Spleen (tissue), 11 donors: ENCODE data around the gene LNX1. TPM values are rescaled to one million over a fixed set of nuclear protein-coding genes. Genes with fewer than 3 reads are reported as not detected.

Experiments
- DNase-seq: peaks from one replicate; pipeline ENCODE4 v3.0.0-alpha.2; 2020
- H3K27ac ChIP-seq, 8 donors: fragments of 200-600 bp; sonication (generic) in 7 of 8; 1 replicate in 4 of 8; 2 replicates in 4 of 8; pipeline versions ENCODE4 v1.5.0 to v1.8.0; 2016 to 2021; ENCODE audit warnings: inconsistent platforms in 4 of 8, mild to moderate bottlenecking in 4 of 8, moderate library complexity in 1 of 8
- H3K27me3 ChIP-seq, 7 donors: fragments of 200-600 bp; sonication (generic) in 6 of 7; replicated peaks in 1 of 7; 1 replicate in 4 of 7; 2 replicates in 3 of 7; pipeline versions ENCODE4 v1.5.0 to v1.8.0; 2016 to 2021; ENCODE audit warnings: inconsistent platforms in 3 of 7, mild to moderate bottlenecking in 1 of 7
- H3K36me3 ChIP-seq, 6 donors: fragments of 200-600 bp; sonication (generic) in 5 of 6; 1 replicate in 4 of 6; 2 replicates in 2 of 6; pipeline versions ENCODE4 v1.5.0 to v1.8.0; 2016 to 2021; ENCODE audit warnings: inconsistent platforms in 2 of 6
- H3K4me1 ChIP-seq, 6 donors: fragments of 200-600 bp; sonication (generic) in 5 of 6; 1 replicate in 3 of 6; 2 replicates in 3 of 6; pipeline versions ENCODE4 v1.5.0 to v1.8.0; 2016 to 2021; ENCODE audit warnings: inconsistent platforms in 3 of 6
- H3K4me3 ChIP-seq, 8 donors: fragments of 200-600 bp; sonication (generic) in 7 of 8; 1 replicate in 4 of 8; 2 replicates in 4 of 8; pipeline versions ENCODE4 v1.5.0 to v1.8.0; 2016 to 2021; ENCODE audit warnings: inconsistent platforms in 4 of 8, mild to moderate bottlenecking in 4 of 8, moderate library complexity in 2 of 8
- H3K9me3 ChIP-seq, 8 donors: fragments of 200-600 bp; sonication (generic) in 7 of 8; 1 replicate in 4 of 8; 2 replicates in 4 of 8; pipeline versions ENCODE4 v1.5.0 to v1.8.0; 2016 to 2021; ENCODE audit warnings: inconsistent platforms in 4 of 8
- POLR2A ChIP-seq, 3 donors: fragments of 450-650 bp; IDR thresholded peaks; one replicate each; pipeline ENCODE4 v1.5.1; 2017; ENCODE audit warnings: antibody characterized with exemption in 3 of 3, mild to moderate bottlenecking in 1 of 3
- POLR2AphosphoS5 ChIP-seq, 3 donors: sonication (generic); formaldehyde crosslinking; IDR thresholded peaks; one replicate each; pipeline ENCODE4 v1.5.1; 2017; ENCODE audit warnings: antibody characterized with exemption in 3 of 3
- WGBS, 5 donors: extraction: QIAGEN DNeasy Blood & Tissue Kit in 3 of 5; methylation state at CpG; one replicate each; pipeline versions ENCODE4 v1.1.5 to v1.1.7; 2013 to 2018; 5-methylcytosine and 5-hydroxymethylcytosine counted together
- intact Hi-C: fragments of 100-400 bp; cut with DNase I; formaldehyde crosslinking; loops from one replicate; pipeline ENCODE4 v1.15.0; 2023; ENCODE audit warnings: low total_unique reads
- polyA plus RNA-seq, 3 donors: library from polyadenylated mRNA; stranded (reverse); fragments of 200-250 nt; gene quantifications; one replicate each; pipeline ENCODE4 v1.2.1, GENCODE V29; 2013
- total RNA-seq, 7 donors: library from RNA; depleted of rRNA in 3 of 7; stranded (reverse); fragments of >200 nt in 3 of 7; fragmentation: NEBNext Ultra II Directional in 4 of 7; extraction: Animal tissue kit (Norgen Biotek cat#: 25700) in 4 of 7; gene quantifications; one replicate each; pipeline versions ENCODE4 v1.1.0 to v1.2.1, GENCODE V29; 2016 to 2021
- TF ChIP-seq, protein P1 (sequence below), 11 experiments: fragments of 200-600 bp in 7 of 11; fragments of 450-650 bp in 4 of 11; sonication (generic) in 4 of 11; IDR thresholded peaks in 8 of 11; conservative IDR thresholded peaks in 3 of 11; 1 replicate in 7 of 11; 2 replicates in 4 of 11; pipeline versions ENCODE4 v1.4.0 to v1.8.0; 2016 to 2021; ENCODE audit warnings: antibody characterized with exemption in 11 of 11, inconsistent platforms in 4 of 11, mild to moderate bottlenecking in 1 of 11
- donor health status: healthy with polysubstance abuse.
- donor health status: DM: no; HTN: no; CAD: no; lungs with moderate emphysema.
- donor health status: DM: no; HTN: no; CAD: no.
- donor health status: Bipolar disorder and iron deficiency.
- donor health status: healthy.
- donor health status: DM: no; HTN: no; CAD: no.
- donor health status: DM: yes; HTN: yes; CAD: no.

LNX1 gene
- total and polyA plus RNA-seq, 10 donors = 0.08 to 0.20 (median 0.13) TPM; not detected in 5

DNA sequence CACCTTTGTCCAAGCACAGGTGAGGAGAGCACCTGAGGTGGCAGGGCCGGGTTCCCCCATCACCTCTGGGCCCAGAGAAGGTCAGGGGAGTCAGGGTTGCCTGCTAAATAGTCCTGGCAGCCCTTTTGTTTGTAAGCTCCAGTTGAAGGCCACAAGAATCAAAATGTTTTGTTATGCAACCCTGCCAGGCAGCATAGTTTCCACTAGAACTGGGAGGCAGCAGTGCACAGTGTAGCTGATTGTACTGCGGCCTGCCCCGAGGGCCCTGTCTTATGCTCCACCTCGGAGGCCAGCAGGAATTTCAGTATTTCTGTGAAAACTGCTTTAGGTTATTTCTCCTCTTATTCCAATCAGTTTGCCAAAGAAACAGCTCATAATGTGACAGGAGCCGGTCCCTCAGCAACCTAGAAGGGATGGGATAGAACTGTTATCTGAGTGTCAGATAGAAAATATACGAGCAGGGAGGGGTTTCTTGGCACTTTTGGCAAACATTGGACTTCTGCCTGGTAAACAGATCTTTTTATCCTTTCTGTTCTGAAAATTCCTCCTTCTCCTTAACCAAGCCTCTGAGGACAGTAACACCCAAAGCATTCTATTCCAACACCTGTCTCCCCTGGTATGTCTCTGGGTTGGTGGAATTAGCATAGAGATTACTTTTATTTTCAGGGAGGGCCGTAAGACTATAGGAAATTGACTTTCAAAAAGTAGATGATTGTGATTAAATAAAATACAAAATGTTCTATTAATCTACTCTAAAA lies 93.6 kb downstream of the LNX1 start:
- DNase-seq = no peak
- TF ChIP-seq POLR2AphosphoS5 (IDR thresholded peaks at IDR 0.05) (no peak), POLR2A (IDR thresholded peaks at IDR 0.05) (no peak)
- TF ChIP-seq, protein P1, sequence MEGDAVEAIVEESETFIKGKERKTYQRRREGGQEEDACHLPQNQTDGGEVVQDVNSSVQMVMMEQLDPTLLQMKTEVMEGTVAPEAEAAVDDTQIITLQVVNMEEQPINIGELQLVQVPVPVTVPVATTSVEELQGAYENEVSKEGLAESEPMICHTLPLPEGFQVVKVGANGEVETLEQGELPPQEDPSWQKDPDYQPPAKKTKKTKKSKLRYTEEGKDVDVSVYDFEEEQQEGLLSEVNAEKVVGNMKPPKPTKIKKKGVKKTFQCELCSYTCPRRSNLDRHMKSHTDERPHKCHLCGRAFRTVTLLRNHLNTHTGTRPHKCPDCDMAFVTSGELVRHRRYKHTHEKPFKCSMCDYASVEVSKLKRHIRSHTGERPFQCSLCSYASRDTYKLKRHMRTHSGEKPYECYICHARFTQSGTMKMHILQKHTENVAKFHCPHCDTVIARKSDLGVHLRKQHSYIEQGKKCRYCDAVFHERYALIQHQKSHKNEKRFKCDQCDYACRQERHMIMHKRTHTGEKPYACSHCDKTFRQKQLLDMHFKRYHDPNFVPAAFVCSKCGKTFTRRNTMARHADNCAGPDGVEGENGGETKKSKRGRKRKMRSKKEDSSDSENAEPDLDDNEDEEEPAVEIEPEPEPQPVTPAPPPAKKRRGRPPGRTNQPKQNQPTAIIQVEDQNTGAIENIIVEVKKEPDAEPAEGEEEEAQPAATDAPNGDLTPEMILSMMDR (IDR thresholded peaks at IDR 0.05 in 8 of 11, conservative IDR thresholded peaks at IDR 0.05 in 3 of 11) = no peak
- no peak overlapping the region for H3K4me3 ChIP-seq
- no peaks in the 10 kb centered on the region for H3K9me3 ChIP-seq
- no peaks in the 10 kb centered on the region for H3K27me3 ChIP-seq
- H3K27ac ChIP-seq = peak overlapping the region in 1 of 8 donors; percentile 22
- 77 to 84% (median 80%) methylated on average over 7 of the region's 7 CpGs for WGBS, 5 donors
- no peaks in the 10 kb centered on the region for H3K4me1 ChIP-seq
- intact Hi-C loops = no loop called here
- H3K36me3 ChIP-seq = no peaks in the 10 kb centered on the region

DNA sequence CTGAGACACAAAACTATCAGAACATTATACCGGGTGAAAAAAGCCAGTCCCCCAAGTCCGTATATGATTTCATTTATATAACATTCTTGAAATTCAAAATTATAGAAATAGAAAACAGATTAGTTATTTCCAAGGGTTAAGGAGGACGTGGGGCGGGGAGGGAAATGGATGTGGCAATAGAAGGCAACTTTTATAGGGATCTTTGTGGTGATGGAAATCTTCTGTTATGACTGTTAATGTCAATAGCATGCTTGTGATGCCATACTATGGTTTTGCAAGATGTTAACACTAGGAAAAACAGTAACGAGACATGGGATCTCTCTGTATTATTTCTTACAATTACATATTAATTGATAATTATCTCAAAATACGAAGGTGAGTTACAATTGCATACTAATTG lies 96.4 kb downstream of the LNX1 start:
- H3K9me3 ChIP-seq = no peaks in the 10 kb centered on the region
- no peak for DNase-seq
- no peaks in the 10 kb centered on the region for H3K27me3 ChIP-seq
- H3K36me3 ChIP-seq = no peaks in the 10 kb centered on the region
- intact Hi-C loops = no loop called here
- TF ChIP-seq, protein P1 (IDR thresholded peaks at IDR 0.05 in 8 of 11, conservative IDR thresholded peaks at IDR 0.05 in 3 of 11) = no peak
- no peak for TF ChIP-seq POLR2A (IDR thresholded peaks at IDR 0.05)
- no peak for TF ChIP-seq POLR2AphosphoS5 (IDR thresholded peaks at IDR 0.05)
- no peak overlapping the region for H3K4me3 ChIP-seq
- 75 to 89% (median 82%) methylated on average over 6 of the region's 6 CpGs for WGBS, 5 donors
- H3K4me1 ChIP-seq = no peaks in the 10 kb centered on the region
- H3K27ac ChIP-seq = no peak overlapping the region

DNA sequence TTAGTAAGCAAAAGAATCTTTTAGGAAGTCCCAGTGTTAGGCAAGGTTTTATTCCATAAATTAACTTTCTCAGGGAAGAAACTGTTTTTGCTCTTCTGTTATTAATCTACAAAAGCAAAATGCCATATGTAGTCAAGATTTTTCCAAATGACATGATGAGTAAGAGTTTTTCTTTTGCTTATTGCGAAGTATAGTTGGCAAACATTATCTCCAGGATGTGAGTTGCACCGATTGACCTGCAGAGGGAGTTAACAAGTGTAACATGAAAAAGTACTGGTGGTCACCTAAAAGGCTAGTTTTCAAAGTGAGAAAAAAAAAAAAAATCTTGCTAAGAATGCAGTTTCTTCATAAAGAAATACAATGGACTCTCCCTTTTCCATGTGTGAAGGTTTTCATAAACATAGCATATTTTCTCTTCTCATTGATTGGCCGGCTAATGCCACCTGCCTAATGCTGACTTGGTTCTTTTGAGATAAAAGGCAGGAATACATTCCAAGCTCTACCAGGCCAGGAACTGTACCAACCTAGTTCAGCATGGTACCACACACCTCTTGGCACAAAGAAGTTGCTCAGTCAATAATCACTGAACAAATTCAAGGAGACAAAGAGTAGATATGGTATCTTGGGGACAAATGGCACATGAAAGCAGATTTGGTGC lies 100.2 kb downstream of the LNX1 start:
- Histone ChIP-seq H3K36me3 (no peaks in the 10 kb centered on the region), H3K4me1 (no peaks in the 10 kb centered on the region), H3K27me3 (peaks cover 0 to 6% (median 0%) of the 10 kb centered on the region in 7 donors), H3K9me3 (no peaks in the 10 kb centered on the region), H3K27ac (no peak overlapping the region), H3K4me3 (no peak overlapping the region)
- intact Hi-C loops = no loop called here
- no peak for DNase-seq
- TF ChIP-seq POLR2A (IDR thresholded peaks at IDR 0.05) (no peak), POLR2AphosphoS5 (IDR thresholded peaks at IDR 0.05) (no peak)
- TF ChIP-seq, protein P1 (IDR thresholded peaks at IDR 0.05 in 8 of 11, conservative IDR thresholded peaks at IDR 0.05 in 3 of 11) = peak in 10 of 11 experiments; percentile 21 to 56 (median 46)
- 48 to 59% (median 53%) methylated on average over 3 of the region's 3 CpGs for WGBS, 5 donors
